HG02678 (cell line): ENCODE measurements around the gene ST7L.

ENCODE experiments used
- ATAC-seq: cut with Tn5 transposase; IDR thresholded peaks from one replicate; pipeline ENCODE4 v1.9.1; 2021; ENCODE audit warnings: mild to moderate bottlenecking, moderate library complexity; ENCODE audit not compliant: unreplicated experiment

ST7L gene

DNA sequence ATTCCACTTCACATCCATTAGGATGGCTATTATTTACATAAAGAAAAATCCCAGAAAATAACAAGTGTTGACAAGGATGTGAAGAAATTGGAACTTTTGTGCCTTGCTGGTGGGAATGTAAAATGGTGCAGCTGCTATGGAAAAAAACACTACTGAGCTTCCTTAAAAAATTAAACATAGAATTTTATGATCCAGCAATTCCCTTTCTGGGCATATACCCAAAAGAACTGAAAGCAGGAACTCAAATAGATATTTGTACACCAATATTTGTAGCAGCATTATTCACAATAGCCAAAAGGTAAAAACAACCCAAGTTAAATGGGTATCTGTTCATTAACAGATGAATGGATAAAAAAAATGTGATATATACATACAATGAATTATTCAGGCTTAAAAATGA, 64.5 kb downstream of the ST7L start:
- no peak for ATAC-seq

DNA sequence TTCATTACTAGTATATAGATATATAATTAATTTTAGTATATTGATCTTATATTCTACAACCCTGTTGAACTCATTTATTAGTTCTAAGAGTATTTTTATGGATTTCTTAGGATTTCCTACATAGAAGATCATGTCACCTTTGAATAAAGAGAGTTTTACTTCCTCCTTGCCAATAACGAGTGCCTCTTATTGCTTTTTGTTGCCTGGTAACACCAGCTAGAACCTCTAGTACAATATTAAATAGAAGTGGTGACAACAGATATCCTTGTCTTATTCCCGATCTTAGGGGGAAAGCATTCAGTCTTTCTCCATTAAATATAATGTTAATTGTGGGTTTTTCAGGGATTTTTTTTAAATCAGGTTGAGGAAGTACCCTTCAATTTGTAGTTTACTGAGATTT, 69.4 kb downstream of the ST7L start:
- no peak for ATAC-seq

DNA sequence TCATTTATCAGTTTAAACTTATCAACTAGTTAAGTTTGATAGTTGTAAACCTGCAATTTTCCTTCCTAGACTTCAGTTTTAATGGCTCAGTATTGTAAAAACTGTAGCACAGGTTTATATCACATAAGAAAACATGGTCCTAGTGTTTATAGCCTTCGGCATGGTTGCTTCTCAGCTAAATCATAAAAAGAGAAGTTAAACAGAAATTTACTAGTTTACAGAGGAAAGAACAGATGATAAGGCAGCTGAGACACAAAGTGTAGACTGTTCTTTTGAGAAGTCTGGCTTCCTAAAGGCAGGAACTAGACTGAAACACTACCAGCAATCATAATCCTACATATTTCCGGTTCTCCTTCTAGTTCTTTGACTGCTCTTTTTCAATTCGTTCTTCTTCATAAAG, 70.4 kb downstream of the ST7L start:
- no peak for ATAC-seq

DNA sequence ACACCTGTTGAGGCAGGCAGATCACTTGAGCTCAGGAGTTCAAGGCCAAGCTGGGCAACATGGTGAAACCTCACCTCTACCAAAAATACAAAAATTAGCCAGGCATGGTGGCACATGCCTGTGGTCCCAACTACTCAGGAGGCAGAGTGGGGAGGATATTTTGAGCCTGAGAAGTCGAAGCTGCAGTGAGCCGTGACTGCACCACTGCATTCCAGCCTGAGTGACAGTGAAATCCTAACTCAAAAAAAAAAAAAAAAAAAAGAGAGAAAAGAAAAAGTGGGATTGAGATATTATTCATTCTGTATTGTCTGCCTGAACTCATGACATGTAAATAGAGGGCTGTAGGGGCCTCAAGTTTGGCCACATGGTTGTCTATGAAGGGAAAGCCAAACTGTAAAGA, 72.9 kb downstream of the ST7L start:
- no peak for ATAC-seq

DNA sequence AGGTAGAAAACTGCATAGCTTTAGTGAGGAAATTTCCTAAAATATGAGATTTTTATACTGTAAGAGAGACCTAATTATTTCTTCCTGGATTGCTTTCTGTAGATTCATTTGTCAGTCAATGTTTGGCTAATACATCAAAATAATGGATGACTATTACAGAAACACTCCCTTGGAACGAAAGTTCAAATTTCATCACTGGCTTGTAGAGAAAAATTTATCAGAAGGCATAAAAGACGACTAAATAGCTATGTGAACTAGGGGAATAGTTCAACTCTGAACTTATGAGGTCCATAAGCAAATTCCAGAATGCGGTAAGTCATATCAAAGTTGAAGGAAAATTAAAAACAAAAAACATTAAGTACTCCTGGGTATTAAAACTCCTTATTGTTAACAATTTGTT, 74.2 kb downstream of the ST7L start:
- no peak for ATAC-seq

DNA sequence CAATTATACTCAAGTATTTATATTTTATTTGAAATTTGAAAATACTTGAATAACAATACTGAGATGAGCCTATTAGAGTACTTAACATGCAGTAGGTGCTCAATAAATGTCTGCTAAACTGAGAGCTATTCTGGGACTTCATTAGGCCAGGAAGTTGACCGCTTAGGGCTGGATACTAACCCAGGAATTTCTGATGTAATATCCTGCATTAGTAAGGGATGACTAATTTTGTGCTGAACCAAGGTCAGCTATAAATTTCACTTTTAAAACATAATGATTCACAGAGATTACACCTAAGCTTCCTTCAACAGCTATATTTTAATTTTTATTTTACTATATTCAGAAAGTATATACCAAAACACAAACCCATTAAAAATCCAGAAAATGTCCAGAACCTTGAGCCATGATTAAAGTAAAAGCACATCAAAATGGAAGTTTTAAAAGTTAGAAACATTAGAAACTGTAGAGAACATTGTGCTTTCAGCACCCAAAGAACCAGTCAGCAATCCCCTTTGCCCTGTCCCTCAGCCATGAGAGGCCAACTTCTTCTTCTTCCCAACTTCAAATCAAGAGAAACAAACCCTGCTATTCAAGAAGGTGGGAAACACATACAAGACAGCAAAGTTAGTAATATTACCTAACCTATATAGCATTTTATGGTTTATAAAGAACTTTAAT, 74.8 kb downstream of the ST7L start:
- no peak for ATAC-seq

DNA sequence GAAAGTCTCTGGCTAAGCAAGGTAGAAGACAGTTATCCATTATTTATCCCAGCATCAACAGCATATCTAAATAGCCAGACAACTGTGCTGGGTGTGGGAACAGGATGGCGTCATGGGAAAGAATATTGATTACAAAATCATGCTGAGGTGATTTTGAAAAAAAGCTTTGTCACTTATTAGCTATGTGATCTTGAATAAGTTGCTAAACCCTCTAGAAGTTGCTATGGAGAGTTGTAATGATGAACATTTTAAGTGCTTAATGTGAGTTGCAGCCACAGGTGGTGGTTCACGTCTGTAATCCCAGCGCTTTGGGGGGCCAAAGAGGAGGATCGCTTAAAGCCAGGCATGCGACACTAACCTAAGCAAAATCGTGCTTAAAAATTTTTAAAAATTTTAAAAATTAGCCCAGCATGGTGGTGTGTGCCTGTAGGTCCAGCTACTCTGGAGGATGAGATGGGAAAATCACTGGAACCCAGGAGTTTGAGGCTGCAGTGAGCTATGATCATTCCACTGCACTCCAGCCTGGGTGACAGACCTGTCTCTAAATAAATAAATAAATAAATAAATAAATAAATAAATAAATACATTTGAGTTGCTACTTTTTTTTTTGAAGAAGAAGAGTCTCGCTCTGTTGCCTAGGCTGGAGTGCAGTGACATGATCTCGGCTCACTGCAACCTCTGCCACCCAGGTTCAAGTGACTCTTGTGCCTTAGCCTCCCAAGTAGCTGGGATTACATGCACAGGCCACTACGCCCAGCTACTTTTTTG, 76.6 kb downstream of the ST7L start:
- ATAC-seq: no peak

DNA sequence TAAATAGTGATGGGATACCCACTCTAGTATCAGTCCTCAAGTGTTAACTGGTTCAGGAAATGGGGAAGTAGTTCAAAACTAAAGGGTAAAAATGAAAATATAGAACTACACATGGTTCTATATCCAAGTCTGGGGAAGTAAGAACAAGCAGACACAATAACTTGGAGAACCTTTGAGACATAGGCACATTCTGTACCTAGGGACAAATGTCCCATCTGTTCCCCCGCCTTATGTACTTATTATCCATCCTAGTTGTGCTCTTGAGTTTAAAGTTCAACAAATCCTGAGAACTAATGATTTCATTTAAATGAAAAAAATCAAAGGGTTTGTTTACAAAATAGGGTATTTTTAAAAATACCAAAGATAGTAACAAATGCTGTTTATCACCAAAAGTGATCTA, 77.6 kb downstream of the ST7L start:
- ATAC-seq: no peak

DNA sequence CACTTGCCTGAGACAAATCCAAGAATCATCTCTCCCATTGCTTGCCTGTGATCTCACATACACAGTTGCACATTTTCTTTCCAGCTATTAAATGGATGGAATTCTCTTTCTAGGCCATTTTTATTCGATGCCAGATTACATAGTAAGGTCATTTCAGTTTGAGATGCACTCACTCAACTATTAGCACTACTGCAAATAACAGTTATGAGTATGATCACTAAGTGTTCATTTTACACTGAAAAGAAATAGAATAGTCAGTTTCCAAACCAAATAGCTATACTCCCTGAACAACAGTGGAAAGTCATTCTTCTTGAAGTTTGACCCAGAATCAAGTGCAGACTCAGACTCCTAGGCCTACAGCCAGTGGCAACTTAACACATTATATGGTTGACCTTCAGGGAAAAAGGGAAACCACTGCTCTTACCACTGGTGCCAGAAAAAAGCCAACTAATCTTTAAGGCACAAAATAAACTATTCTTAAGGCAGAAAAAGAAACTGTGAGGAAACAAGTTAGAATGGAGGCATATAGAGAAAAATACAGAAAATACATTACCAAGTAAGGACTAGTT, 78.6 kb downstream of the ST7L start:
- ATAC-seq: no peak

DNA sequence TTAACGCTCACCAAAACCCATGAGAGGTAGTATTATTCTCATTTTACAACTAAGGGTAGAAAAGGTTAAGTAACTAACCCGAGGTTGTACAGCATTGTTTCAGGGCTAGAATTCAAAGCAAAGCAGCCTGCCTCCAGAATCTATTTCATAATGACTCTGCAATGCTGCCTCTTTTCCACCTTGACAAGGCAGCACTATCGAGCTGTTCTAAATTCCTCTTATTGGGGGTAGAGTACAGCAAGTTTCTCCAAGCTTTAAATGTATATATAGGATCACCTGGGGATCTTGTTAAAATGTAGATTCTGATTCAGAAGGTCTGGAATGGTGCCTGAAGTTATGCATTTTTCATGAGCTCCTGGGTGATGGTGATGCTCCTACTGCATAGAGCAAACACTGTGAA, 80.1 kb downstream of the ST7L start:
- no peak for ATAC-seq

DNA sequence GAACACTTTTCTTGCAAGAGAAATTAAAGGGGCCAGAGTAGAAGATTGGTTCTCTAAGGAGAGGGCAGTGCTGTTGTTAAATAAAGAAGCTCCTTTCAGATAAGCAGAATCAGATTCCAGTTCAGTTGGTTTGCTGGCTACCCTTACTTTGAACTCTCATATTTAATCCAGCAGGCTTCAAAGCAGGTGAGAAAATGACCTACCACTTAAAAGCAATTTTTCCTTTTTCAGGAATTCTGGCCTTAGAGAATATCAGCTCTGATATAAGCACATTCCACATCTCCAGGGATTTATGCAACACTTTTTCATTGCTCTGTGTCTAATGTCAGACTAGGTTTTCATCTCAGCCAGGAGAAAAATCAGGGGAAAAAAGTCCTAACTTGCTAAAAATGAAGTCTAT, 81.5 kb downstream of the ST7L start:
- no peak for ATAC-seq

DNA sequence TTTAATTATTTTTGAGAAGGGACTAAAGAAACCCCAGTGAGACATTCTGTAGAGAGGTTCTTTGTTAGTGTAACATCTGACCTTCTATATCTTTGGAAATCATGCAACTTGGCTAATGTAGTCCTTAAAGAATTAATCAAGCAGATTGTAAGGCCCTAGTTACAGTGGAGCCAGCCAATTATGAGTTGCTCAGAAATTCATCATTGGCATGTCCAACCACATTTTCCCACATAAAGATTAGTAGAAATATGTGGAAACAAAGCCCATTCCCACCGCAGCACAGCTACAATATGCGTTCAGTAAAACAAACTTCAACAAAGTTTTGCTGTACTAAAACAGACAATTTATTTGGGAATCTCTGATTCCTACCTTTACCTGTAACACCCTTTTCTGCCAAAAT, 82.4 kb downstream of the ST7L start:
- ATAC-seq: no peak

DNA sequence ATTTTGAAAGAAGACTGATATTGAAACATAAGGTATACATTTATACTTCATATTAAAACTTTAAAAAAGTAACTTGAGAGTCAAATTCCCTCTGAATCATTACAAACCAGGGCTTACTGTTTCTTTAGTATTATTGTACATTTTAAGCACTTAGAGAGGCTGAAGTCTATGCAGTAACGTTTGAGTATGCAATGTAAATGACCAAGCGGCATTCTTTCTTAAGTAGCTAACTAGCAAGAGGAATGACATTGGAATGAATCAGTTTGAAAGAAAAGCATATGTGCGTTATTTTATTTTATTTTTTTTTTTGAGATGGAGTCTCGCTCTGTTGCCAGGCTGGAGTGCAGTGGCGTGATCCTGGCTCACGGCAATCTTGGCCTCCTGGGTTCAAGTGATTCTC, 85.9 kb downstream of the ST7L start:
- no peak for ATAC-seq

DNA sequence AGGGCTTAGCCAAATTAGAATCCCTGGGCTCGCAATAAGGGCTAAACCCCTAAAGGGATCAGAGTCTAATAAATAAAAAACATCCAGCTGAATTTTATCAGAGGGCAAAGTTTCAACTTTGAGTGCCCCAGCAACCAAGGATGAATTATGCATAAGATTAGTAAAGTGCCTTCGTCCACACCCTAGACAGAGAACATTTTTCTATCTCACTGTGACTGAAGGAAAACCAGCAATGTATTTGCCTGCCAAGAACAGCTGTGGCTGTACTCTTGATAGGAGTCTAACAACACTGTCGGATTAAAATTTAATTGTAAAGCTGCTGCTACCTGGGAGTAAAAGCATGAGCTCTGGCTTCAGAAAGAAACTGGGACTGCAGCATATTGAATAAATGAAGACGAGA, 86.9 kb downstream of the ST7L start:
- ATAC-seq: no peak

DNA sequence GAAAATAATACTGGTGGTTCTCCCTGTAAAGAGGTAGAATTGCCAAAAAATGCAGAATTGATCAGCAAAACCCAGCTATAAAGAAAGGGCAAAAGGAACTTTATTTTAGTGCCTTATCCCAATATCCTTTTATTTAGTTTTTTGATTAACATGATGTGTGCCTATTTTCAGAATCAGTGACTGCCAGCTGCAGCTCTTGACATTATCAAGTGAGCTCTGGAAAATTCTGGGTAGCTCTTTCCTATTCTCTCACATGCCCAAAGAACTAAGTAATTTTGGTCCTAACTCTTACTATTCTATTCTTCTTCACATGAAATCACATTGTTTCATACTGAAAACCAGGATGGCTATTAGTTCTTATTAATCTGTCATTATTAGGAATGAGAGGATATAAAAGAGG, 88.1 kb downstream of the ST7L start:
- ATAC-seq: no peak

DNA sequence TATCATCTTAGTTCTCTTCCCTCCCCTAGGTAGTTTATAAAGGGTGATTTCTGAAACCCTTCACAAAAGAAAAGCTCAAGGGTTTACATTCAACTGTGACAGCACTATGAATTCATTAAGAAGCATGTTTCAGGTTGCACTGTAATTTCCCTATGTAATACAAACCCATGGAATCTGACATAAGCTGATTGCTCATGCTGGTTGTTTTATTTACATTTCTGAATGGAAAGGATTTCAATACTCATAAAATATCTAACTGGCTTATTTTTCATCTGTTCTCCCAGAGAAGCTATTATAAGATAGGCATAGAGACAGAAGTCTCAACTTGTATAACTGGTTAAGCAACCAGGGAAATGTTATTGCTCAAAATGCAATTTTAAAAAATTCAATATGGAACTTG, 89.6 kb downstream of the ST7L start:
- ATAC-seq: no peak

DNA sequence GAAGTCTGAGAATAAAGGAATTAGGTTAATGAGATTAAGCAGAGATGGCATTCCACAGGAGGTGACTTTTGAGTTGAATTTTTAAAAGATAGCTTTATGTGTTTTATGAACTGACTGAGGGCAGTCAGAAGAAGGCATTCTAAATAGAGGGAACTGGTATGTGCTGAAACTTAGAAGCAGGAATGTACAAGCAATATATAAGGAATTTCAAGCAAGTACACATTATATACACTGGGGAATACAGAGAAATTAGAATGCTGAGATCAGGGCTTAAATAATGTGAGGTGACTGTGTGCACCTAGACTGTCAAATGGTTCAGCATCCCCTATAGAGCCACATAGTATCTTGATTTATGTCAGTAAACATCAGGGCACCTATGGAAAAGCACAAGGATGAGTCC, 90.9 kb downstream of the ST7L start:
- no peak for ATAC-seq

DNA sequence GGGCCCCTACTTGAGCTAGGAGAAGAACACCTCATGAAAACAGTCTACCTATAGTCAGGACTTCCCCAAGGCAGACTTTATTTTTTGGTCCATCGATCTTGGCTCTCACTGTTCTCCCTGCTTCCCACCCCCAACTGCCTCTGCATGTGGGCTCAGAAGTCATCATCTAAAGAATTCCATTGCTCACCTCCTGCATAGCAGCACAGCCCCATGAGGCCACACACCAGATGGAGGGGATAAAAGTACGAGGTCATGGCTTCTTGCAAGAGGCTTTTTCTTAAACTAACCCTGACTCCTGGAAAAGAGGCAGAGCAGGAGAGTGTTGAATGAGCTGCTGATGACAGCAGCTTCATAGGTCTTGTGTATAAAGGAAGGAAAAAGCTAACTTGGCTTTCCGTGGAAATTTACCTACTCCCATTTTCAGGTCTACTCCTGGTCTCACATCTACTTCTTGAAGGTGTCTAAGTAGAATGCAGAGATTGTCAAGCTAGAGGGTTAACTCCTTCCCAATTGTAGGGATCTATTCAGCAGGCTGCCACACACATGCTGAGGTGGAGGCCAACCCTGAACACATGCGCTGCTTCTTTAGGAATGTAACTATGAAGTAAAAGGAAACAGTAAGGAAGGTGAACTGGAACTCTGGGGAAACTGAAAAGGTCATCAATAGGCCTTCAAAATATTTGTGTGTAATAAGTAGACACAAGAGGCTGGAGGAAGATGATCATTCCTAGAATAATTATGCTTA, 91.5 kb downstream of the ST7L start:
- no peak for ATAC-seq

DNA sequence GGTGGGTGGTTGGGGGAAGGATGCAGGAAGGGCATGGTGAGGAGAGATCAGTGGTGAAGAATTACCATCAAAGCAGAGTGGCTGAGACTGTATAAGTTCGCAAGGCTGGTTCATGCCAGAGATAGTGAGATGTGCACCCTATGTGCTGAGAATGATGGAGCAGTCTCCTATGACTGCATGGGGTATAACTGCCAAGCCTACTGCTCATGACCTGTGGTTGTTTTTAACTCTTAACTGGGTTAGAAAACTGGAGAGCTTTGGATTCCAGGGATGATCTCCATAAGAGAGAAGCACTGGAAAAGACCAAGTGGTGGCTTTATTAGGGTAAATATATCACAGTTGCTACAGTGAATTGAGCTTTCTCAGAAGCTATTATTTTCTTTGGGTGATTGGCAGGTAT, 94.0 kb downstream of the ST7L start:
- no peak for ATAC-seq

DNA sequence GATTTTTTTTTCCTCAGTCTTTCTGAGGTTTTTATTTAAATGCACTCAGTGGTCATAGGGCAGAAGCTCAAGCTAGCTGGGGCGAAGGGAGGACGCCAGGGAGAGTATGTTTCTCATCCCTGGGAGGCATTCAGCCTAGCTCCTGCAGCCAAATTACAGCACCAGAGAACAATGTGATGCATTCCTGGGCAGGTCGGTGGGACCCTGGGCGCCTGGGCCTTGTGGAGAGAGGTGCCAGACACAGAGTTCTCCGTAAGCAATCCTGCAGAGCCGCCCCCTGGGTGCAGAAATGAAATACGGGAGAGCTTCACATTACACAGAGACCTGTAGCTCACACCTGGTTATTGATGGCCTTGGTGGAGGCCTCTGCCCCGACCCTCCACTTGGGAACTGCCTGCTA, 94.7 kb downstream of the ST7L start:
- no peak for ATAC-seq

DNA sequence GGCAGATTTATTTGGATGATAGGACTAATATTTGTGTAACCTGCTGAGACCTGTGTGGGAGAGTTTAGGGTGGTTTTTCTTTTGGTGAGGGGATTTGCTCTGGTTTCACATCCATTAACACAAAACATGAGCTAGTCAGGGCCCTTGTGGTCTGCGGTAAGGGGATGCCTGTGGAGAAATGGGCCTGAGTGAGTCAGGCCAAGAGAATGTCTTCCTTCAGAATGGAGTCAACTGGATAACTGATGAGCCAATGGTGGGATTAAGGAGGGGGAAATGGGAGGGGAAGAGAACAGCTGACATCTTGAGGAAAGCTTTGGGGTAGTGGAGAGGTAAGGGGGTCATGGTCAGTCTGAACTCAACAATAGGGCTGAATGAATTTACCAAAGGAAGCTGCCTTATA, 96.3 kb downstream of the ST7L start:
- ATAC-seq: no peak

DNA sequence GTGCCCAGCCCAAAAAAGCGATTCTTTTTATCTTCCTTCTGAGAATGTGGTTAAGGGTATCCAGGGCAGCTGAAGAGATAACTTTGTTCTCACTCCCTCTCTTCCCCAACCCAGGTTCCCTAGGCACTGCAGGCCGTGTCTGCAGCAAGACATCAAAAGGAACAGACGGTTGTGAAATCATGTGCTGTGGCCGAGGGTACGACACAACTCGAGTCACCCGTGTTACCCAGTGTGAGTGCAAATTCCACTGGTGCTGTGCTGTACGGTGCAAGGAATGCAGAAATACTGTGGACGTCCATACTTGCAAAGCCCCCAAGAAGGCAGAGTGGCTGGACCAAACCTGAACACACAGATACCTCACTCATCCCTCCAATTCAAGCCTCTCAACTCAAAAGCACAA, 98.8 kb downstream of the ST7L start:
- ATAC-seq: no peak
